Measurements from ENCODE around the gene CFAP57.

The CFAP57 gene

DNA sequence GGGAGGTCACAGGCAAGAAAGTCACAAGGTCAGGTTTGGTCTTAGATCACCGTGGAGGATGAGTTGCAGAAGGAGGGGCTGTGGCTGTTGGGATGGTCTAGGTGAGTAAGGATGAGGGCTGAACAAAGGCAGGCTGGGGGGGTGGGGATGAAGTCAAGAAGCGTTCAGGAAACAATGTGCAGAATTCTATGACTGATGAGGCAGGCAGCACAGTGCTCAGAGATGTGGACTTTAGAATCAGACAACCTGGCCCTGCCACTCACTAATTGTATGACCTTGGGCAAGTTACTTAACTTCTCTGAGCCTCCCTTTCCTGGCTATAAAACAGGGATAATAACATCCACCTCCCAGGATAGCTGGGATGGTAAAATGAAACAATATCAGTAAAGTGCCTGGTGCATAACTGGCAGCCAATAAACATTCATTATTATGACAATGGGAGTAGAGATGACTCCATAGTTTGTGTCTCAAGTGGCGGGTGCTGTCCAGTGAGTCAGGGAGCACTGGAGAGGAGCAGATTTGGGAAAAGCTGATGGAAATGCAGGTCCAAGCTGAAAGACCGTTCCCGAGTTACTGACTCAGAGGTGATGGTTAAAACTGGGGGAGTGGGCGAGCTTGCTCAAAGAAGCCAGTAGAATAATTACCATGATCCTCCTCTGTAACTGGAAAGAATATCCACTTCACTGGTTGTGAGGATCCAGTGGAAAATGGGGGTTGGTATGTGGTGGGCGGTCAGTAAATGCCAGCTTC, 130.8 kb downstream of the CFAP57 start:
- no peak for DNase-seq

DNA sequence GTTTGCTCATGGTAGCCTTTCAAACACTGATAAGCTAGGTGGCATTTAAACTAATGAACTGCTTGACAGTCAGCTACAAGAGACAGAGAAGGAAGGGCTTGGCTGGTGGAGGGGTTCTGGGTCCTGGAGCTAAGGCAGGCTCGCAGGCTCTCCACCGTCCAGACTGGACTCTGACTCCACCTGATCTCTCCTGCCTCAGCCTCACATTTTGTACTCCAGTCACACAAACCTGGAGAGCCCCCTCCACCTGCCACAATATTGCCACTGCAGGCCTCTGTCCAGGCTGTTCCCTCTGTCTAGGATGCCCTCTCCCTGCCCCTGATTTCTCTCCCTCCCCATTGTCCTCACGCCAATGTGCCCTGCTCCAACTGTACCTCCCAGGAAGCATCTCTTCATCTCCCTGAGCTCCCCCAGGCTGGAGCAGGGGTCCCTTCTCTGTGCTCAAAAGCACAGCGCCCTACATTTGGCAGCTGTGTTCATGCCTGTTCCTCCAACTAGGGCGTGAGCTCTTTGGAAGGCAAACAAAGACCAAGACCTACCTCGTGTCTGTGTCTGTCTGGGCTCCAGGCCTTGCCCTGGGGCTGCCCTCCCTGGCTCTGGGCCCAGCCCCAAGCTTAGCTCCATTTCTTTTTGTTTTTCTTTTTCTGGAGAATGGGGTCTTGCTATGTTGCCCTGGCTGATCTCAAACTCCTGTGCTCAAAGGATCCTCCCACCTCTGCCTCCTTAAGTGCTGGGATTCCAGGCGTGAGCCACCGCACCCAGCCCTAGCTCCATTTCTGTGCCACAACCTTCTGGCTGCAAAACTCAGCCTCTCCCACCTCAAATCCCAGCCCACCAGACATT, 131.6 kb downstream of the CFAP57 start:
- DNase-seq: no peak
